GM18517 (cell line): ENCODE measurements around the gene TNFRSF14.
A peak's percentile ranks its signal among the peaks of the same experiment; 100 is the strongest.
"Not testable (repeated sequence)": the region's sequence is repeated elsewhere in the genome, so short reads cannot be mapped to it uniquely, and the experiment has no call there.

ENCODE experiments used
- ATAC-seq: cut with Tn5 transposase; IDR thresholded peaks from one replicate; pipeline ENCODE4 v1.9.1; 2021; ENCODE audit warnings: mild to moderate bottlenecking, moderate library complexity; ENCODE audit not compliant: unreplicated experiment

Gene TNFRSF14

GRCh38 chr1:2537784-2538115 lies 18.4 kb upstream of the TNFRSF14 start:
- no peak for ATAC-seq

GRCh38 chr1:2538376-2538775 lies 17.8 kb upstream of the TNFRSF14 start:
- ATAC-seq = no peak

GRCh38 chr1:2538872-2539271 lies 17.3 kb upstream of the TNFRSF14 start:
- ATAC-seq = no peak

GRCh38 chr1:2539312-2539907 lies 16.8 kb upstream of the TNFRSF14 start:
- ATAC-seq = no peak

GRCh38 chr1:2540816-2541492 lies 15.2 kb upstream of the TNFRSF14 start:
- ATAC-seq = no peak

GRCh38 chr1:2541619-2542245 lies 14.4 kb upstream of the TNFRSF14 start:
- ATAC-seq = no peak

DNA sequence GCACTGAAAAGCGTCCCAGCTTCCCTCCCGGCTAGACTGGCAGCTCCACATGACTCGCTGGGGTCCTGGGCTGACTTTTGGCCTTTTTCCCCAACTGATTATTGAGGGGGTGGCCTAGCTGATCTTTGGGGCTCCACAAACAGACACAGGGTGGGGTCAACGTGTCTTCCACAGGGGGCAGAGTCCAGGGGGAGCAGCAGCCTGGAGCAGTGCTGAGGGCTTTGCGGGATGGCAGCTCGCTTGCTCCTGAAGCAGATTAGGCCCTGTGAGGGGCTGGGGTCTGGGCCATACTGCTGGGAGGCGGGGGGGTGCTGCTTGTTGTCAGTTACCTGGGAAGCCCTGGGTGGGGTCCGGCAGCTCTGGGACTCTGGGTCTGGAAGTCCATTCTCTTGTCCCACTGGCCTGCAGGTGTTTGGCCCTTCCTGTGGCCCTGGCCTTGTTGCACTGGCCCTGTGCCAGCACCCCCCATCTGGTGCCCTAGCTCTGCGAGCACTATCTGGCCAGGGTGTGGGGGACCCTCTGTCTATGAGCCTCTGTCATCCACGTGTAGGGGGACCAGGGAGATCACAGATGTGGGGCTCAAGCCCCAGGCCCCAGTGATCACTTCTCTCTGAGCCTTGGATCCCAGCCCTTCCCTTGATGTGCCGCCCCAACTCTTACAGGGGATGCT lies 13.8 kb upstream of the TNFRSF14 start:
- ATAC-seq = no peak

DNA sequence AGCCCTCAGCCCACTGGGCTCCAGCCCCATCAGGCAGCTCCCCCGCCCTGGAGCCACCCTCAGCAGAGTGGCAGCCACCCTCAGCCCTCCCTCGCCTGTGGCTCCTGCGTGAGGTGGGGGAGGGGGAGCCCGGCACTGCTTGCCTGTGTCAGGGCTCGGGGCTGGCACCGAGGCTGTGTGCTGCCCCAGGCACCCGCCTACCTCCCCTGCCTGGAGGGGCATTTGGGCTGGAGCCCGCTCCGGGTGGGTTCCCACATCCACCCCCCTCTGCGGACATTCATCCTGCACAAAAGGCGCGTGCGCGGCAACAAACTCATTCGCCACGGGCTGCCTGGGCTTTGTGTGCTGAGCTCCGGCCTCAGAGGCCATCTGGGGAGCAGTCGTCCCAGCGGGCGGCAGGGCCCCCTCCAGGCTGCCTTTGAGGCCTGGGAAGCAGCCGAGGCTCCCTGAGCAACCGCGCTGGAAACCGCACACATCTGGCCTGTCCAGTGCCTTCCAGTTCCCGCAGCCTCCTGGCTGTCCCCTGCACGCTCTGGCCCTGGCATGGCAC lies 12.6 kb upstream of the TNFRSF14 start:
- ATAC-seq = no peak

DNA sequence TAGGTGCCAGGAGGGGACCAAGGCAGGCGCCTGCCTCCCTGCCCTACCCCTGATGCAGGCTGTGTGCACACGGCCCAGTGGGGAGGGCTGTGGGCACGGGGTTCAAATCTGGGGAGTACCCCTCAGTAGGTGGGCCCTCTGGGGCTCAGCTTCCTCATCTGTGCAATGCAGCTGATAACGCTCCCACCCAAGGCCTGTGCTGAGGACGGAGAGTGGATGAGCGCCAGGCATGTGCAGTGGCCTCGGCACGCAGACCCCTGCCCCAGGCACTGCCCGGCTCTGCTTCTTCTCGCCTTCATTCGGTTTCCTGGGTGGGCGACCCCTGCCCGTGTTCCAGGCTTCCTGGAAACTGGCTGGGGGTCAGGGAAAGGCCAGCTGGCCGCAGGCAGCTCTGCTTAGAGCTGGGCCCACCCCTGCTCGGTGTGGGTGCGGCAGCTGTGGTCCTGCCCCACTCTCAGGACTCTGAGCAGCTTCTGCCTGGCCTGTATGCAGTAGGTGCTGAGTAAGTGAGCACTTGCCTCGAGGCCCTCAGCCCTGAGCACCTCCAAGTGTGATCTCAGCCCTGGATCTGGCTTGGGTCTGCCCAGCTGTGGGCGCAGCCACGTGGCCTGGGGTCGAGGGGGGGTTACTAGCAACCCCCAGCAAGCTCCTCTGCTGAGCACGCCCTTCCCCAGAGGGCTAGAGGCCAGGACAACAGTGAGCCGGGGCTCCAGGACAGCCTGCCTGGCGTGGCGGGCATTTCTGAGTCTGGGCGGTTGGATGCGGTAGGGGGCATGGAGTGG lies 11.9 kb upstream of the TNFRSF14 start:
- no peak for ATAC-seq

DNA sequence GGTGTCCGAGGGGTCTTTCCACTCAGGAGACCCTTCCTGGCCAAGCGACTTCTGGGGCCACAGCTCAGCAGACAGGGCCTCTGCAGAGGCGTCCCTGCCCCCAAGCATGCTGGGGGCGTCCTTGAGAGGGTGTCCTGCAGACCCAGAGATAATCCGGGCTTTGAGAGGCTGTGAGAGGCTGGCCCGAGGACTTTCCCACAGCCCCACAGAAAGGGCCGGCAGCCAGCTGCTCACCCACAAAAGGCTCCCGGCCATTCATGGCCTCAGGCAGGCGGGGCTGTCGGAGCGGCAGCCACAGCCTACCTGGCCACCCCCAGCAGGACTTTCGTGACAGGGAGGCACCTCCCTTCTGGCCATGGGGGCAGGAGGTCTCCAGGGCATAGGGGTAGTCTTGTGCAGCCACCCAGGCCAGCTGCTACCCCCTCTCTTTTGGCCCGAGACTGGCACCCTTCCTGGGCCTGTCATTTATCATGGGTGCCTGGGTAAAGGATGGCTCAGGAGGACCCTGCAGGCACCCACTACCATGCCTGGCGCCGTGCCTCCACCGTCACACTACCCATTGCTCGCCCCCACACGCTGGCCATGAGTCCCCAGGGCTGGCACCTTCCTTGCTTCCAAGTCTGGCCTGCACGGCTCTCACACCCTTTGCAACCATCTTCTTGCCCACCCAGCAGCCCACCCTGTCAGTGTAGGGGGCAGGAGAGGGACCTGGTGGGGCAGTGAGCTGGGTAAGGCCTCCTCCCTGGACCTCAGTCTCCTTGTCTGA lies 11.1 kb upstream of the TNFRSF14 start:
- ATAC-seq = no peak

DNA sequence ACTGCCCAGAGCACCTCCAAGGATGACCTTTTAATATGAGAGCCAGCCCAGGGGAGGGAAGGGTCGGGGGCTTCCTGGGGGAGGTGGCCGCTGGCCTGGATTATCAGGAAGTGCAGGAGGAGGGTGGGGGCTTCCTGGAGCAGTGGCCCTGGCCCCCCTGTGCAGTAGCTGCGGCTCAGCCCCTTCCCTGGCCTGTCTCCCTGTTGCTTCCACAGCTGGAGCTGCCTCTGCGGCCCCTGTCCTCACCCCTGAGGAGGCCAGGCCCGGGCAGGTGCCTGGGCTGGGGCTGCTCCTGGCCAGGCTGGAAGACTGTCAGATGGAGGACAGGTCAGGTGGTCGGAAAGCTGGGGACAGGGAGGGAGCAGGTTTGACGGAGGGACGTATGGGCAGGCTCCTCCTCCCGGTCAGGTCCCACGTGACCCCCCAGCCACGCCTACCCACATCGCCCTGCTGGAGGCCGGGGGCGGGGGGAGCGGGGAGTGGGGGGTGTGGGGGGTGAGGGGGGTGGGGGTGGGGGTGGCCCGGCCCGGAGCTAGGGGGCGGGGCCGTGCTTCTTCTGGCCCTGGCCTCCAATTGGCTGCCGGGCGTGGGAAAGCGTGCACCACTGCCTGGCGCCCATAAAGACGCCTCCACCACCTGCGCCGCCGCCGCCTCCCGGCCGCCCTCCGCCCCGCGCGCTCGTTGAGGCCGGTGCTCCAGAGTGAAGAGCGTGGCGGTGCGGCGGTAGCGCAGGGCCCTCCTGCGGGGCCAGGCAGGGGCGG lies 10.2 kb upstream of the TNFRSF14 start:
- ATAC-seq = peak; percentile 23

- peak; percentile 37 for ATAC-seq
Measured at GRCh38 chr1:2546515-2547209, 9.5 kb upstream of the TNFRSF14 start.

- no peak for ATAC-seq
Measured at GRCh38 chr1:2547210-2548067, 8.7 kb upstream of the TNFRSF14 start.

DNA sequence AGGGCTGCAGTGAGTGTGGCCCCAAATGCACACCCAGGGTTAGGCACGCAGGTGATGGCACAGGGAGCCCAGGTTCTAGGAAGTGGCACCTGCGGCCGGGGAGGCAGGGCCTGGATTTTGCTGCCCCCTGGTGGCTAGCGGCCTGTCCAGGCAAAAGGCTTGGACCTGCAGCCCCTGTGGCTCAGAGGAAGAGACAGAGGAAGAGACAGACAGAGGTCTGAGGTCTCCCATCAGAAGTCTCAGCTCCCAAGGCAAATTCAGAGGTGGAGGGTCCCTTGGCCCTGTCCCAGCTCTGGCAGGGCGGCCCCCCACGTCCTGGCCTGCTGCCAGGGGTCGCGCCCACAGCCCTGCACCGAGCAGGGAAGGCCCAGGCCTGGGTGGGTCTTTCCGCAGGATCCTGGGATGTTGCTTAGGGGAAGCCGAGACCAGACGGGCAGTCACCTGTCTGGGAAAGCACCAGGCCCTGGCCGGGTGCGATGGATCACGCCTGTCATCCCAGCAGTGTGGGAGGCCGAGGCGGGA lies 8.0 kb upstream of the TNFRSF14 start:
- peak; percentile 18 for ATAC-seq

DNA sequence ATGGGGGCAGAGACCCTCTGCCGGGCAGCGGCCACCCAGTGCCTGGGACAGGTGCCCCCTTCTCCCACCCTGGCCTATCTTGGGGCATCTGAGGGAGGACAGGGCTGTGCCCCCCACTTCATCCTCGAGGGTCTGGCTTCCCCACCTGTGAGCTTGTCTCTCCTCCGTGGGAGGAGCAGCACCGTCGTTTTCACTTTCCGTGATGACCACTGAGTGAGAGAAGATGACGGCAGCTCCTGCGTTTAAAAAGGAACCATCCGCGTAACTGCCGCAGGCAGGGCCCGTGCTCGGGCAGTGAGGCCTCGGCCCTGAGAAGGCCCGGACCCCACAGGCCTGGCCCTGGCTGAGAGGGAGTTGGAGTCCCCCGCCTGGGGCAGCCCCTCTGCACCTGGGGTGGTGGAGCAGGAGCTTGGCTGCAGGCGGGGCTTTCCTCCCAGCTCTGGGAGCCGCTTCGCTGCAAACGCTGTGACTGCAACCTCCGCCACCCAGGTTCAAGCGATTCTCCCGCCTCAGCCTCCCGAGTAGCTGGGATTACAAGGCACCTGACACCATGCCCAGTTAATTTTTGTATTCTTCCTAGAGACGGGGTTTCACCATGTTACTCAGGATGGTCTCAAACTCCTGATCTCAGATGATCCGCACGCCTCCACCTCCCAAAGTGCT lies 6.7 kb upstream of the TNFRSF14 start:
- ATAC-seq = not testable (repeated sequence)

GRCh38 chr1:2550309-2550861 lies 5.8 kb upstream of the TNFRSF14 start:
- not testable (repeated sequence) for ATAC-seq

- ATAC-seq = not testable (repeated sequence)
Measured at GRCh38 chr1:2551544-2551943, 4.6 kb upstream of the TNFRSF14 start.
